Naive thymus-derived CD8-positive, alpha-beta T cell (primary cell): Measurements from ENCODE around the gene FAM180B. TPM values are rescaled to one million over a fixed set of nuclear protein-coding genes. Genes with fewer than 3 reads are reported as not detected.

Experiments used
- ATAC-seq, 2 donors: fragments of 150-1000 bp; cut with Tn5 transposase in 1 of 2; sonication (Bioruptor Pico), chemical (Tn5 transposase) in 1 of 2; 1 replicate in 1 of 2; 2 replicates in 1 of 2; pipeline ENCODE4 v1.10.0; 2021; ENCODE audit warnings: mild to moderate bottlenecking in 2 of 2, moderate library complexity in 2 of 2
- POLR2A ChIA-PET: fragments of 350-600 bp; sonication (Branson Sonifier 250); formaldehyde crosslinking; loops from one replicate; lab custom pipeline; 2021; ENCODE audit warnings: antibody characterized with exemption; lab: Charles Lee
- DNase-seq, 10 donors: peaks; one replicate each; pipeline versions ENCODE4 v3.0.0 to v3.0.0-alpha.2; 2020 to 2022
- H3K27ac Mint-ChIP-seq, 10 donors: one replicate each; pipeline ENCODE4 v1.8.0; 2020 to 2022; ENCODE audit warnings: mild to moderate bottlenecking in 10 of 10, mixed read lengths in 10 of 10, moderate library complexity in 4 of 10, inconsistent platforms in 1 of 10
- H3K27me3 Mint-ChIP-seq, 5 donors: one replicate each; pipeline ENCODE4 v1.8.0; 2021 to 2022; ENCODE audit warnings: mixed read lengths in 5 of 5
- H3K36me3 Mint-ChIP-seq, 3 donors: one replicate each; pipeline ENCODE4 v1.8.0; 2020 to 2022; ENCODE audit warnings: mixed read lengths in 3 of 3, mild to moderate bottlenecking in 2 of 3, inconsistent platforms in 1 of 3
- H3K4me1 Mint-ChIP-seq, 4 donors: one replicate each; pipeline ENCODE4 v1.8.0; 2021 to 2022; ENCODE audit warnings: mixed read lengths in 4 of 4
- H3K4me3 Mint-ChIP-seq, 10 donors: one replicate each; pipeline ENCODE4 v1.8.0; 2020 to 2022; ENCODE audit warnings: mild to moderate bottlenecking in 10 of 10, mixed read lengths in 10 of 10, moderate library complexity in 6 of 10, inconsistent platforms in 1 of 10
- H3K9me3 Mint-ChIP-seq, 9 donors: one replicate each; pipeline ENCODE4 v1.8.0; 2020 to 2022; ENCODE audit warnings: mixed read lengths in 9 of 9, mild to moderate bottlenecking in 3 of 9, inconsistent platforms in 1 of 9, moderate library complexity in 1 of 9
- polyA plus RNA-seq, 3 donors: library from polyadenylated mRNA; unstranded; fragments of 300-500 nt; fragmentation: Illumina TruSeq; gene quantifications; one replicate each; pipeline ENCODE4 v1.2.3, GENCODE V29; 2021
- total RNA-seq, 8 experiments: library from RNA in 2 of 8; stranded (reverse) in 2 of 8; gene quantifications; one replicate each; pipeline ENCODE4 v1.2.3 and lab custom pipeline; 2021 to 2026

FAM180B gene
- total and polyA plus RNA-seq, 5 experiments from 2014 or later = 0.26 TPM; not detected in 4

- no peaks in the 10 kb centered on the region for H3K9me3 Mint-ChIP-seq
- H3K36me3 Mint-ChIP-seq = peaks cover 5 to 14% (median 6%) of the 10 kb centered on the region in 3 donors
- peaks cover 6 to 27% (median 17%) of the 10 kb centered on the region in 5 donors for H3K27me3 Mint-ChIP-seq
- POLR2A ChIA-PET = no interaction called here
- ATAC-seq (no peak), DNase-seq (no peak)
- H3K4me3 Mint-ChIP-seq = no peak overlapping the region
- H3K27ac Mint-ChIP-seq = no peak overlapping the region
- peaks cover 4 to 20% (median 10%) of the 10 kb centered on the region in 4 donors for H3K4me1 Mint-ChIP-seq
These were observed 2.6 kb downstream of the FAM180B start for GRCh38 chr11:47589118-47589517.

DNA sequence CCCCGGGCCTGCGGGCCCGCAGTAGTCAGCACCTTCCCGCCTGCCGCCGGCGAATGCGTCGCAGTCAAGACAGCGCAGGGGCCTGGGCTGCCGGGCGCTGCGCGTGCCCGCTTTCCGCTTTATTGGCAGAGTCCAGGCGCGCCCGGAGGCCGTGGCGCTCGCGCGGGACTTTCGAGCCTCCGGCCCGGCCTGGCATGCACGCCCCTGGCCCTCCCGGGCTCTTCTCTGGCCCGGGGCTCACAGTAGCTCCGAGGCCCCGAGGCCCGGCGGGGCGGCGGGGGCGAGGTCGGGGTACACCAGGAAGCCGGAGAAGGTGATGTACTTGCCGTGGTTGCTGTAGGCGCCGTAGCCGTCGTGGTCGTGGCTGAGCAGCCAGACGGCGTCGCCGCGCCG is 3.1 kb downstream of the FAM180B start:
- ATAC-seq = no peak
- no peak overlapping the region for H3K4me3 Mint-ChIP-seq
- no peak for DNase-seq
- peaks cover 6 to 23% (median 12%) of the 10 kb centered on the region in 4 donors for H3K4me1 Mint-ChIP-seq
- H3K36me3 Mint-ChIP-seq = peaks cover 0 to 11% (median 3%) of the 10 kb centered on the region in 3 donors
- POLR2A ChIA-PET = no interaction called here
- H3K27me3 Mint-ChIP-seq = peaks cover 9 to 32% (median 20%) of the 10 kb centered on the region in 5 donors
- no peak overlapping the region for H3K27ac Mint-ChIP-seq
- H3K9me3 Mint-ChIP-seq = no peaks in the 10 kb centered on the region

DNA sequence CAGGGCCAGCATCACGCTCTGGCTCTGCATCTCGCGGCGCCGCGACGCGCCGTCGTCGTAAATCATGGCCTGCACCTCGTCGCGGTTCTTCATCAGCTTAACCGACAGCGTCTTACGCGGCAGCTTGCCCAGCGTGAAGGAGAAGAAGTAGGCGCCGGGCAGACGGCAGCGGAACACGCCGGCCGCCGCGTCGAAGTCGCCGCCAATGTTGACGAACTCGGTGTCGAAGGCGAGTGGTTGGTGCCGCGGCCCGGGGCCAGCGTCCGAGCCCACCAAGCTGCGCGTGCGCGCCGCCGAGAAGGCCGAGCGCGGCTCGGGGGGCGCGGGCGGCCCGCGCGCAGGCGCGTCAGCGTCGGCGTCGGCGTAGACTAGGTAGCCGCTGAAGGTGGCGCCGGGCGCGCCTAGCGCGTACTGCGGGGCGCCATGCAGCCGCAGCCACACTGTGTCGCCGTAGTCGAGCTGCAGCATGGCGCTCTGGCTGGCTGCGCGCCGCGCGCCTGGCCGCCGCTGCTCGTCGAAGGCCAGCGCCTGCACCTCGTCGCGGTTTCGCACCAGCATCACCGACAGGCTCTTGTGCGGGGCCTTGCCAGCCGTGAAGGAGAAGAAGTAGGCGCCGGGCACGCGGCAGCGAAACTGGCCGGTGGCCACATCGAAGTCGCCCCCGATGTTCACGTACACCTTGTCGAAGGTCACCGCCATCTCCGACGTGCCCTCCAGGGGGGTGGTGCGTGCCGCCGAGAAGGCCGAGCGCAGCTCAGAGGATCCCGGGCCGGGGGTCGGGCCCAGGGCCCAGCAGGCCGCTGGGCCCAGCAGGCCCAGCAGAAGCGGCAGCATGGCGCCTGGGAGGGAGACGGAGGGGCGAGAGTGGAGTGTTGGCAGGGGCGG is 3.7 kb downstream of the FAM180B start:
- Mint-ChIP-seq H3K27me3 (peaks cover 11 to 38% (median 24%) of the 10 kb centered on the region in 5 donors), H3K4me3 (no peak overlapping the region), H3K36me3 (peaks cover 0 to 5% (median 0%) of the 10 kb centered on the region in 3 donors), H3K27ac (no peak overlapping the region), H3K9me3 (no peaks in the 10 kb centered on the region), H3K4me1 (peaks cover 6 to 25% (median 13%) of the 10 kb centered on the region in 4 donors)
- POLR2A ChIA-PET = interaction anchor here (0.7 kb wide), 1 partner anchor 52 kb away, joined by 4 read pairs; no protein-coding TSS in a partner anchor
- DNase-seq = no peak
- no peak for ATAC-seq

GRCh38 chr11:47591764-47592163 is 5.3 kb downstream of the FAM180B start:
- DNase-seq (no peak), ATAC-seq (no peak)
- H3K36me3 Mint-ChIP-seq = peaks cover 0 to 2% (median 0%) of the 10 kb centered on the region in 3 donors
- H3K27ac Mint-ChIP-seq = peak overlapping the region in 1 of 10 donors; percentile 56
- no peaks in the 10 kb centered on the region for H3K9me3 Mint-ChIP-seq
- POLR2A ChIA-PET = interaction anchor here (0.6 kb wide), 2 partner anchors 41 to 99 kb away, joined by 3 to 4 read pairs; no protein-coding TSS in a partner anchor
- H3K27me3 Mint-ChIP-seq = peaks cover 13 to 45% (median 31%) of the 10 kb centered on the region in 5 donors
- H3K4me1 Mint-ChIP-seq = peaks cover 4 to 25% (median 13%) of the 10 kb centered on the region in 4 donors
- H3K4me3 Mint-ChIP-seq = no peak overlapping the region

GRCh38 chr11:47592251-47592650 is 5.8 kb downstream of the FAM180B start:
- ATAC-seq (no peak), DNase-seq (no peak)
- POLR2A ChIA-PET = no interaction called here
- Mint-ChIP-seq H3K27me3 (peaks cover 13 to 45% (median 31%) of the 10 kb centered on the region in 5 donors), H3K9me3 (no peaks in the 10 kb centered on the region), H3K27ac (no peak overlapping the region), H3K36me3 (peaks cover 0 to 2% (median 0%) of the 10 kb centered on the region in 3 donors), H3K4me3 (no peak overlapping the region), H3K4me1 (peaks cover 4 to 25% (median 13%) of the 10 kb centered on the region in 4 donors)

DNA sequence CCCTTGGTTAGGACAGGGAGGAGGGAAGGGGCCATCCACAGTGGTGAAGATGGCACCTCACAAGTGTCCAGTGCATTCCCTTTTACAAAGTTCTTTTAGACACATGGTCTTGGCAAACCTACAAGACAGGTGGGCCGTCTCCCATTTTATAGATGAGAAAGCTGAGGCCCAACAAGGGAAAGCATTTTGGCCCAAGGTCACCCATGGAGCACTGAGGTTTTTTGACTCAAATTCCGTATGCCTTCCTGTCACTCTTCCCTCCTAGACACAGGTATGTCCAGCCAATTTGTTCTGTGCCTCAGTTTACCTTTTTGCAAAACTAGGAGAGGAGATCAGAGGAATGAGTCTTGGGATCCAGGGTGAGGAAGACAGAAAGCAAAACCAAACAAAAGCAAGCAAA is 6.5 kb downstream of the FAM180B start:
- Mint-ChIP-seq H3K4me1 (peaks cover 4 to 25% (median 13%) of the 10 kb centered on the region in 4 donors), H3K27ac (no peak overlapping the region), H3K9me3 (no peaks in the 10 kb centered on the region), H3K4me3 (peak overlapping the region in 2 of 10 donors; percentile 7 to 29), H3K27me3 (peaks cover 13 to 45% (median 31%) of the 10 kb centered on the region in 5 donors), H3K36me3 (peaks cover 0 to 2% (median 0%) of the 10 kb centered on the region in 3 donors)
- POLR2A ChIA-PET = no interaction called here
- ATAC-seq = no peak
- no peak for DNase-seq

GRCh38 chr11:47593492-47593933 is 7.0 kb downstream of the FAM180B start:
- DNase-seq (no peak), ATAC-seq (no peak)
- Mint-ChIP-seq H3K4me3 (peak overlapping the region in 4 of 10 donors; percentile 7 to 45 (median 30)), H3K27me3 (peaks cover 13 to 45% (median 31%) of the 10 kb centered on the region in 5 donors), H3K27ac (no peak overlapping the region), H3K9me3 (no peaks in the 10 kb centered on the region), H3K4me1 (peaks cover 4 to 25% (median 13%) of the 10 kb centered on the region in 4 donors), H3K36me3 (peaks cover 0 to 2% (median 0%) of the 10 kb centered on the region in 3 donors)
- POLR2A ChIA-PET = no interaction called here

GRCh38 chr11:47593934-47594855 is 7.7 kb downstream of the FAM180B start, which contains the start of gene C1QTNF4:
C1QTNF4 (minus strand) TSS chr11:47594411; CDS start chr11:47590810, 3,601 bp downstream.
- DNase-seq = no peak
- Mint-ChIP-seq H3K4me3 (peak within 1 kb of the TSS in 4 of 10 donors; percentile 7 to 45 (median 30)), H3K27ac (peak within 1 kb of the TSS in 3 of 10 donors; percentile 3 to 65 (median 60))

GRCh38 chr11:47595029-47595428 is 8.6 kb downstream of the FAM180B start:
- Mint-ChIP-seq H3K4me1 (peaks cover 9 to 25% (median 13%) of the 10 kb centered on the region in 4 donors), H3K36me3 (peaks cover 0 to 5% (median 0%) of the 10 kb centered on the region in 3 donors), H3K9me3 (no peaks in the 10 kb centered on the region), H3K27me3 (peaks cover 13 to 45% (median 31%) of the 10 kb centered on the region in 5 donors), H3K27ac (no peak overlapping the region), H3K4me3 (no peak overlapping the region)
- POLR2A ChIA-PET = interaction anchor here (1.2 kb wide), 1 partner anchor 15 kb away, joined by 3 read pairs; no protein-coding TSS in a partner anchor
- ATAC-seq = peak in 1 of 2 donors; percentile 38
- no peak for DNase-seq

More at GRCh38 chr11:47593934-47594855, 7.7 kb downstream of the FAM180B start, which contains the start of gene C1QTNF4:
- POLR2A ChIA-PET = no interaction called here
- peaks cover 13 to 45% (median 31%) of the 10 kb centered on the region in 5 donors for H3K27me3 Mint-ChIP-seq
- H3K4me1 Mint-ChIP-seq = peaks cover 6 to 25% (median 13%) of the 10 kb centered on the region in 4 donors
- peak; percentile 33 for ATAC-seq
- peaks cover 0 to 3% (median 0%) of the 10 kb centered on the region in 3 donors for H3K36me3 Mint-ChIP-seq
- no peaks in the 10 kb centered on the region for H3K9me3 Mint-ChIP-seq

GRCh38 chr11:47595967-47596366 is 9.5 kb downstream of the FAM180B start:
- POLR2A ChIA-PET = interaction anchor here (1.2 kb wide), 1 partner anchor 16 kb away, joined by 3 read pairs; no protein-coding TSS in a partner anchor
- H3K4me3 Mint-ChIP-seq = no peak overlapping the region
- H3K27me3 Mint-ChIP-seq = peaks cover 13 to 45% (median 31%) of the 10 kb centered on the region in 5 donors
- DNase-seq (no peak), ATAC-seq (no peak)
- peaks cover 9 to 25% (median 13%) of the 10 kb centered on the region in 4 donors for H3K4me1 Mint-ChIP-seq
- H3K9me3 Mint-ChIP-seq = no peaks in the 10 kb centered on the region
- no peak overlapping the region for H3K27ac Mint-ChIP-seq
- peaks cover 0 to 5% (median 0%) of the 10 kb centered on the region in 3 donors for H3K36me3 Mint-ChIP-seq

GRCh38 chr11:47599902-47600301 is 13.4 kb downstream of the FAM180B start:
- Mint-ChIP-seq H3K36me3 (peaks cover 0 to 3% (median 0%) of the 10 kb centered on the region in 3 donors), H3K4me3 (no peak overlapping the region), H3K27me3 (peaks cover 2 to 10% (median 8%) of the 10 kb centered on the region in 5 donors), H3K9me3 (no peaks in the 10 kb centered on the region), H3K4me1 (peaks cover 0 to 5% (median 2%) of the 10 kb centered on the region in 4 donors), H3K27ac (peak overlapping the region in 1 of 10 donors; percentile 62)
- POLR2A ChIA-PET = no interaction called here
- ATAC-seq (no peak), DNase-seq (no peak)
